Activated CD8-positive, alpha-beta memory T cell treated with anti-CD3 and anti-CD28 coated beads, Interleukin-2, amount 50 U/mL, for 1 hour (primary cell): ENCODE data around the gene BCAR3.

Source experiments
- DNase-seq: peaks from one replicate; pipeline ENCODE4 v3.0.0-alpha.2; 2020; ENCODE audit errors: extremely low read depth

The BCAR3 gene

DNA sequence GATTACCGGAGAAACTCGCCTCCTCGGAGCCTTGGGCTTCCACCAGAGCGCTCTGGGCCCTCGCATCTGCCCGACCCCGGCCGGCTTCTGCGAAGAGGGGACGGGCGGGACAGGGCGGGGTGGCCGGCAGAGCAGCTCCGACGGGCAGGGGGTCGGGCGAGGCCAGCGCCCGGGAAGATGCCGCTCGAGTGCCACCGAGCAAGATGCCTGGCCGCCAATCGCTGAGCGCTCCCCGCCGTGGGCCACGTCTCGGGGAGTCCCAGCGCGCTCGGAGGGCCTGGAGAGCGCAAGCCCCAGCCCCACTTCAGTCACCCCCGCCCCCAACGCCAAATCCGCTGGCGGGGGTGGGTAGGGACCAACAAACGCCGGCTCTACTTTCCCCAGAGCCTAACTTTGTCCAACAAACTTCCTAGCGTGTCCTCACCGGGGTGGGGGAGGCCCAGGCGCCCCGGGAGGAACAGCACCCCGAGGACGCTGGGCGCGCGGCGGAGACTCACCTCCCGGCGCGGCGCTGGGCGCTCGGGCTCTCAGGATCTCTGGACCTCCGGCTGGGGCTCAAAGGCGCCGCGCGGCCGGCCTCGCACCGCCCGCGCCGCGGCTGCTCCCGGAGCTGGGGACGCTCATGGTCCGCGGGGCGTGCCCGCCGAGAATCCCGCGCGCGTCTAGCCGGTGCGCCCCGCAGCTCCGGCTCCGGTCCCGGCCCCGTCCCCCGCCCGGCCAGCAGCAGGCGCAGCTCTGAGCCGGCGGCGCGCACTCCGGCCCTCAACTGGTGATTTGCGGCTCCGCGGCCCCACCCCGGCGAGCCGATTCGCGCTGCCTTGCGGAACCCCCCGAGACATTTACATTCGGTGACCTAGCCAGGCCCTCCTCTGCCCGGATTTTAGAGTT, at the start of gene BCAR3:
Gene BCAR3 (minus strand): TSS at position 737 of the 888 bp plus-strand sequence. CDS start 6,907 bp downstream, outside the sequence.
- DNase-seq: no peak

DNA sequence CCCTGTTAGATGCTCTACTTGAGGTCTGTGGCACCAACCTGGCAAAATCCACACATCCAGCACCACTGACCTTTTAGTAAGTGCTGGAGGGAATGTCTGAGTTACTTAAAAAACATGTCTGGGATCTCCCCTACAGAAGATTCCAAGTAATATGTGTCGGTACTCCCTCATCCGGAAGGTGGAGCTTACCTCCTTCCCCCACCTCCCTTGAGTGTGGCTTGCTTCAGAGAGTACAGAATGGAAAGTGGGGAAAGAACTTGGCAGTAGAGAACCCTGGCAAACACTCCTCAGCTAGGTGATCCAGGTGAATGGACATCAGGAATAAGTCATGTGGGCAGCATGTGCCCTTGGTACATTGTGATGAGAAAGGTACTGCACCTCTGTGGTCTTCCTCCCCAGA, 49.0 kb upstream of the BCAR3 start:
- no peak for DNase-seq

DNA sequence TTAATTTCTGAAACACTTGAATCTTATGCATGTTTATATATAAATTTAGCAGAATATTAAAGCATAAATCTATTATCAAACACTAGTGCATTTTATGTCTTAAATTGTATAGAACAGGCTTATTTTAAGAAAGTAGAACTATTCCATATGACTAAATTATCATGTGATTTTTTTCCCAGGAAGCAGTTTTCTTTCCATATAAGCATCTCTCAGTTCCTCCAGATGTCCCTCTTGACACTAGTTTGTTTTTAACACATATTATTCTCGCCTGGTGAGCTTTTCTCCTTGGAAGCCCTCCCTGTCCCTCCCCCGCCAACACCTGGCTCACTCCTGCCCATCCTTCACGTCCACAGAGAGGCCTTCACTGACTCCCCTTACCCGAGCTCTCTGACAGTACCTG, 48.3 kb upstream of the BCAR3 start:
- DNase-seq: no peak

GRCh38 chr1:93729502-93729901, 47.9 kb upstream of the BCAR3 start:
- DNase-seq: no peak

DNA sequence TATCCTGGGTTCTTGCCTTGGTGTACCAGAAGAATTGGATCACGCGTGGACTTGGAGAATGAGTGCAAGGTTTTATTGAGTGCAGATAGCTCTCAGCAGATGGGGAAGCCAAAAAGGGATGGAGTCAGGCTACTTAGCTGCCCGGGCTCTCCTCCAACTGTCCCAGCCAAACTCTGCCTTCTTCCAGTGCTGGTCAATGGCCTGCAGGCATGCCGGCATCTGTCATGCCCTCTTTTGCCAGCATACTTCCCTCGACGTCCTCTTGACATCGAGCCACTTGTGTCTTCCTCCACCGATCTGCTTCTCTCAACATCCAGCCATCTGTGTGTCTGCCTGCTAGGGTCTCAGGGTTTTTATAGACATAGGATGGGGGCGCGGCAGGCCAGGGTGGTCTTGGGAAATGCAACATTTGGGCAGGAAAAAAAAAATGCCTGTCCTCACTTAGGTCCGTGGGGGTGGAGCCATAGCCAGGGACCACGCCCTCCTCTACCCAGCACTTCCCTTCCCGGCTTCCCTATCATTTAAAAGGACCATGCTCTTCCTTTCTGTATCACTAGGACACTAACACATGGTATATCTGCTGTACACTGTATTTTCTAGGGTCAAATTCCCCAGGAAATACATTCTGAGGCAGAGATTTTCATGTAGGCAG, 47.0 kb upstream of the BCAR3 start:
- no peak for DNase-seq

- DNase-seq: no peak
Observed at GRCh38 chr1:93723733-93724270, 42.2 kb upstream of the BCAR3 start.

GRCh38 chr1:93723110-93723509, 41.5 kb upstream of the BCAR3 start:
- no peak for DNase-seq

DNA sequence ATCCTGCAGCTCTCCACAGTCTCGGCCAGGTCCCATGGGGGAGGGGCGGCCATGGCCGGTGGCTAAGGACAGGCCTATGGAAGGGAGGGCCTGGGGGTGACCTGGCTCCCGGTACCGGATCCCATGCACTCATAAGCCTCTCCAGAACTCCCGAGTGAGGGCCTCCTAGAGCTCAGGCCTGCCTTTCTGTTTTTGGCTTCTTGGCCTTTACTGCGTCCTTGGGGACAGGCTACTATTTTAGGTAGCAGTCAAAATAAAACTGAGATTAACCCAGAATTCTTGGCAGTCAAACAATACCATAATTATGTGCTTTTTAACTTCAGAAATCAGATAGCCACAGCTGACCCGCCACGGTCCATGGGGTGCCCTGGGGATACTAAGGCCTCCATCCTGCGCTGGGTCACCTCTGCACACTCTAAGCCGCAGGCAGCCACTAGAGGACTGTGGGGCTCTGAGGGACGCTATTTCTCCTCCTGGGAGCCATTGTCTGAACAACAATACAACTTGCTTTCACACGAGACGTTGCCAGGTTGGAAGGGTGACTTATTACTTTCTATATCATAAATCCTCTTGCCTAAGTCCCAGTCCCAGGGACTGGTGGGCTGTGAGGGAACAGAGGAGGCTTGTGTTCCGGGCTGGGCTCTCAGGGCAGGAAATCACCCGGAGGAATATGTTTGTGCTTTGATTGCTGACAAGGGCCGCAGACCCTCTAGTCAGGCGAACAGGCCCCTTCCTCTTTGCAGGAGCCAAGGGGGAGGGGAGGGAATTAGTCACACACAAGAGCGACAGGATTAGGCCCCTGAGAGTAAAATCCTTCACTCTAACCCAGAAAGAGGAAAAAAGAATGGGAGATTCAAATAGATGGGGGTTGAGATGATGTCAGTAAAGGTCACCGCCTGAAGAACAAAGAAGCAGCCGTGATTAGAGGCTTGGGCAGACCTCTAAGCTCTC, 40.7 kb upstream of the BCAR3 start:
- no peak for DNase-seq

DNA sequence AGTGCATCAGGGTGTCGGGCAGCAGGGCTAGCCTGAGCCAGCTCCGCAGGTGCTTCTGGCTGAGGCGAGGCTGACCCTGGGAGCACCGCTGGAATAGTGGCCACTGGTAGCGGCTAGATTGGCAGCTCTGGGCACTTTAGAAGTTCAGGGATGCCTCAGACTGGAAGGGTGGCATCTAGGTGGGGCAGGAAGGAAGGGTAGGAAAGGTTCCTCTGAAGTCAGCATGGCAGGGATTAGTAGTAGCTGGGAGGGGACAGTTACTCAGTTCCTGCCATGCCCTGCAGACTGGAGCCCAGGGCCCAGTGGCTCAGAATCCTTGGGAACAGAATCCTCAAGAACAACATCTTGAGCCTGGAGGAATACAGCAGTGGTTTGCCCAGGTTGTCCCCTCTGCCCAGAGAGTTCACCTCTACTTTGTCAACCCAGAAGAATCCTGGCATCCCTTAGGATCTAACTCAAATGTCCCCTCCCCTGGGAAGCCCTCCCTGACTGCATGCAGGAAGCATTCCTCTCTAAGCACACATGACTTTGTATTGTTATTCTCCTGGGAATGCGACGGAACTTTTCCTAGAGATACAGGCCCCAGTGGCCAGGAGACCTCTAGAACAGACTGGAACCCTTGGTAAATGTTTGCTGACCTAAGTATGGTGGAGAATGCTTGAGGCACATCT, 39.5 kb upstream of the BCAR3 start:
- DNase-seq: no peak

DNA sequence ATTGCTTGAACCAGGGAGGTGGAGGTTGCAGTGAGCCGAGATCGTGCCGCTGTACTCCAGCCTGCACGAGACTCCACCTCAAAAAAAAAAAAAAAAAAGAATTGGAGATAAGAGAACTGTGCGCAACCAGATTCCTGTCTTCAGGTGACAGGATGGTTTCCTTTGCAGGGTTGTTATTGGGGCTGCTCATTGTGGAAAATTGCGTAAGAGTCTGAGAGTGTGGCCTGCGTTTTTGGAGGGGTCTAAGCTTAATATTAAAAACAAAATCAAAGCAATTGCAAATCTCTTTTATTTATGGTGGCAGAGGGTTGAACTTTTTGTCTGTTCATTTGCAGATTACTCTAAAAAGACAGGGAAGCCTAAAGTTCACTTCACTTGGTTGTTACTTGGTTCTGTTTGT, 36.0 kb upstream of the BCAR3 start:
- DNase-seq: no peak

GRCh38 chr1:93716941-93717368, 35.3 kb upstream of the BCAR3 start:
- no peak for DNase-seq

DNA sequence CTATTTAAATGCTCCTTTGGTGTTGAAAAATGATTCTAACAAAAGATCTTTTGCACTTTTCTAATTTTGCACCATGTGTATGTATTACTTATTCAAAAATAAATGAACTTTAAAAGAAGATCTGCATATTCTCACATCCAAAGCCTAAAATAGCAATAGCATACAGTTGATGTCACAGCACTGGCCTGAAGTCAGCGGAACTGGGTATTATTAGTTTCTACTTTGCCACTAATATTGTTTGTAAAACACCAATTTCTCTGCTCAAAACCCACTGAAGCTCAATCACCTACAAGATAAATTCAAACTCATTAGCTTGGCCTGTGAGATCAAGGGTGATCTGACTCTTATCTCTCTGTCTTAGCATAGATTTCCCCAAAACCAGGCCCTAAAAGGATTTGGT, 34.5 kb upstream of the BCAR3 start:
- no peak for DNase-seq

DNA sequence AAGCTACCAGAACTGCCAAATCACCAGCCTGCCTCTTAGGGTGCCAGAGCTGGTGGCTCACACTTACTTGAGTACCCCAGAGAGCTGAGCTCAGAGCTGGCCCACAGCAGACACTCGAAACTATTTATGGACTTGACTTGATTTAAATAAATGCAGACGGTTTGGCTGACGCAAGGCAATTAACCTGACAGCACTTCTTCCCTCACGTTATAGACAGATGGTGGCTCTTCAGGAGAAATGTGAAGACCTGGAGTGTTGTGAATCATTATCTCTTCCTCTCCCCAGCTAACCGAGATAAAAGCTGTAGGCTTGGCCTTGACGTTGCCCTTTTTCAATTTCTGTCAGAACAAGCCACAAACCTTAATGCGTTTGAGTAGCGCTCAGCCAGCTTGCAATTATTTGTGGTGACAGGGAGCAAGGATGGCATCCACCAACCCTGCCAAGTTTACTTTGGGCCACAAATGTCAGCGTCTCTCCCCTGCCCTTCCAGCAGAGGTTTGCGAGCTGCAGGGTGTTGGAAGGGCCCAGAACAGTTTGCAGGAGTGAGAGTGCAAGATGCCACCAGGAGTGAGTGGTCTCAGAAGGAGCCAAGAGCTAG, 34.0 kb upstream of the BCAR3 start:
- no peak for DNase-seq

DNA sequence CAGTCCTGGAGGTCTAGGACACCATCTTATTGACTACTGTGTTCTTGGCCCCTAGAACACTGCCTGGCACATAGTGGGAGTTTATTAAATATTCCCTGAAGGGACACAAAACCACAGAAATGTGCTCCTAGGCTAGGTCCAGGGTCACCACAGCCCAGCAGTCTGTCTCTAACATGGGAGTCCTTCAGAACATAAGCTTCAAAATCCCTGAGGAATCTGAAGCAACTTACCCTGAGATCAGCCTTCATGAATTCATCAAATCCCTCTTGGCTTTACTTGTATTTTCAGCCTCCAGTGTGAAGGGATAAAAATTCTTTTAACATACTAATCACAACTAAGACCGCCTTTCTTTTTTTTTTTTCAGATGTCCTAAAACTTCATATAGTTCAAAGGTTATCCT, 32.7 kb upstream of the BCAR3 start:
- no peak for DNase-seq

GRCh38 chr1:93713341-93713740, 31.7 kb upstream of the BCAR3 start:
- no peak for DNase-seq

- DNase-seq: no peak
Observed at GRCh38 chr1:93712741-93713140, 31.1 kb upstream of the BCAR3 start.

DNA sequence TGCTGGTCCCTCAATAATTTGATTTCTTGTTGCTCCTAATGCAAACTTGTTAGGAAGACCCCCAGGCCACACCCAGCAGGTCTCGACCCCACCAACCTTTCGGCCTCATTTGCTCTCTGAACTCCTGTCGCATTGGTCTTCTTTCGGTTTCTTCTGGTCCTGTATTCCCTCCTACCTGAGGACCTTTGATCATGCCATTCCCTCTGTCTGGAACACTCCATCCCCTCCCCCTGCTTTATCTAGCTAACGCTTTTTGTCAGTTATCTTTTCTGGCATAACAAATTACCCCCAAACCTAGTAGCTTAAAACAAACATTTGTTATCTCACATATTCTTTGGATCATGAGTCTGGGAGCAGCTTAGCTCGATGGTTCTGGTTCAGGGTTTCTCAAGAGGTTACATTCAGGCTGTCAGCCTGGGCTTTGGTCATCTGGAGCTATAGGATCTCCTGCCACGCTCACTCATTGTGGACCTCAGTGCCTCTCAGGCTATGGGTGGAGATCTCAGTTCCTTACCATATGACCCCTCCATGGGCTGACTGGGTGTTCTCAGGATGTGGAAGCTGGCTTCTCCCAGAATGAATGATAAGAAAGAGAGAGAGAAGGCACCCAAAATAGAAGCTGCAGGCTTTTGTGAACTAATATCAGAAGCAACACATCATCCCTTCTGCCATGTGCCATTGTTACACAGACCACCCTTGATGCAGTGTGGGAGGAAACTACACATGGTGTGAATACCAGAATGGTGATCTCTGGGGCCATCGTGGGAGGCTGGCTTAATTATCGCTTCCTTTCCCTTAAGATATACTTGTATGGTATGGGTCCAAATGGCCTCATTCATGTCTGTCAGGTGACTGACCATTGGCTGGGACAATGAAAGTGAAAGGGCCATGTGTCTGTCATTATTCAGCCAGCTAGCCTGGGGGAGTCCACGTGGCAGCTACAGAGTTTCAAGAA, 29.1 kb upstream of the BCAR3 start:
- DNase-seq: no peak

DNA sequence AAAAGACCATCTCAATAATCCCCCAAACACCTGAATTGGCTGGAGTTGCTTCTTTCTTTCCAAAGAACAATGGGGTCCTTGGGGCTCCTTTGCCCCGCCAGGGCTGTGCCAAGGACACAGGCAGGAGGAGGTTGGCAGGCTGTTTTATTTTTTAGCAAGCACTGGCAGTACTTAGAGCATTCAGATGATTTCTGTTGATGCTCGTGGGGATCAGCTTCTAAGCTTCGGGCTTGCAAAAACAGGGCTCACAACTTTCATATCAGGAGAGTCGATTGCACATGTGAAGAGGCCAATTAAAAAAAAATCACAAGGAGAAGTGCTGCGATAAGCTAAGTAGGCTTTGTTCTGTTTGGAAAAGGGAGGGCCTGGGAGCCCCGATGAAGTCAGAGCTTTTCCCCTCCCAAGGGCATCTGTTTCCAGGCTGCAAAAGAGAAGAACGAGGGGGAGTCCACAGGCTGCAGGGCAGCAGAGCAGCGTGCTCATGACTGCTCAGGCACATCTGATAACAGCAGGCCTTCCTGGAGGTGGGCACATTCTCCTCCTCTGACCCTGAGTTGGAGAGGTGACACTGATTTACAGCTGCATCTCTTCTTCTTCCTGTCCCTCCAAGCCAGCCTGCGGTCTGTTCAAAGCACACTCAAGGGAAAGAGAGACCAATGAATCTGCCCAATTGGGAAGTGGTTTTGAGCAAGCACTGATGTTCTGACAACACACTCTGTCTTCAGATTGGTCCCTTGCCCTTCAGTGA, 27.3 kb upstream of the BCAR3 start:
- DNase-seq: no peak

GRCh38 chr1:93707956-93708355, 26.3 kb upstream of the BCAR3 start:
- no peak for DNase-seq
